Hepatocyte (in vitro differentiated cells): Measurements from ENCODE around the gene ECT2. TPM values are rescaled to one million over a fixed set of nuclear protein-coding genes. Genes with fewer than 3 reads are reported as not detected.
"Not testable (repeated sequence)": the region's sequence is repeated elsewhere in the genome, so short reads cannot be mapped to it uniquely, and the experiment has no call there.

Experiments used
- DNase-seq: peaks from one replicate; pipeline ENCODE4 v3.0.0-alpha.2; 2016; ENCODE audit warnings: low spot score
- H2AFZ ChIP-seq: fragments of 200-600 bp; sonication (generic); 2 replicates; pipeline ENCODE4 v1.6.0; 2016; ENCODE audit warnings: antibody characterized with exemption, mild to moderate bottlenecking
- H3K27ac ChIP-seq: fragments of 200-600 bp; sonication (generic); 2 replicates; pipeline ENCODE4 v1.5.1; 2016; ENCODE audit warnings: mild to moderate bottlenecking
- H3K27me3 ChIP-seq: fragments of 200-600 bp; sonication (generic); 2 replicates; pipeline ENCODE4 v1.6.1; 2016
- H3K36me3 ChIP-seq: fragments of 200-600 bp; sonication (generic); replicated peaks from 2 replicates; pipeline ENCODE4 v1.5.1; 2016; ENCODE audit warnings: low read depth; ENCODE audit not compliant: insufficient read depth
- H3K4me1 ChIP-seq: fragments of 200-600 bp; sonication (generic); 2 replicates; pipeline ENCODE4 v1.5.1; 2016; ENCODE audit warnings: mild to moderate bottlenecking, moderate library complexity; ENCODE audit not compliant: insufficient read depth
- H3K4me2 ChIP-seq: fragments of 200-600 bp; sonication (generic); 2 replicates; pipeline ENCODE4 v1.6.0; 2016
- H3K4me3 ChIP-seq: fragments of 200-600 bp; sonication (generic); 2 replicates; pipeline ENCODE4 v1.5.1; 2016; ENCODE audit warnings: mild to moderate bottlenecking
- H3K79me2 ChIP-seq: fragments of 200-600 bp; sonication (generic); 2 replicates; pipeline ENCODE4 v1.6.0; 2017; ENCODE audit warnings: mild to moderate bottlenecking
- H3K9me2 ChIP-seq: fragments of 200-600 bp; sonication (generic); replicated peaks from 2 replicates; pipeline ENCODE4 v1.6.0; 2017; ENCODE audit warnings: mild to moderate bottlenecking; ENCODE audit not compliant: insufficient read depth
- H3K9me3 ChIP-seq: fragments of 200-600 bp; sonication (generic); 2 replicates; pipeline ENCODE4 v1.5.1; 2016; ENCODE audit warnings: low read depth, mild to moderate bottlenecking
- H4K20me1 ChIP-seq: fragments of 200-600 bp; sonication (generic); 2 replicates; pipeline ENCODE4 v1.6.0; 2016; ENCODE audit warnings: mild to moderate bottlenecking; ENCODE audit not compliant: insufficient read depth, poor library complexity, severe bottlenecking
- EZH2 ChIP-seq: fragments of 200-600 bp; sonication (generic); IDR thresholded peaks from 2 replicates; pipeline ENCODE4 v1.6.1; 2016; ENCODE audit warnings: antibody characterized with exemption, mild to moderate bottlenecking, borderline replicate concordance
- EZH2phosphoT487 ChIP-seq: fragments of 200-600 bp; sonication (generic); IDR thresholded peaks from one replicate; pipeline ENCODE4 v1.6.1; 2018; ENCODE audit warnings: antibody characterized with exemption, mild to moderate bottlenecking, low read depth, moderate library complexity; ENCODE audit not compliant: unreplicated experiment, severe bottlenecking
- WGBS: methylation state at CpG from one replicate; pipeline ENCODE4 v1.1.6; 2016; ENCODE audit warnings: low lambda C conversion rate; ENCODE audit errors: missing lambda C conversion rate; 5-methylcytosine and 5-hydroxymethylcytosine counted together
- polyA plus RNA-seq: library from polyadenylated mRNA; unstranded; fragments of >200 nt; fragmentation: Nextera tagmentation; extraction: Ambion mirVana; gene quantifications from 2 replicates; pipeline ENCODE4 v1.2.1, GENCODE V29; 2016
- total RNA-seq: library from RNA; depleted of rRNA; stranded (reverse); fragments of >200 nt; gene quantifications from 2 replicates; pipeline ENCODE4 v1.2.3, GENCODE V29; 2014
- TF ChIP-seq, protein P1 (sequence below): fragments of 200-600 bp; sonication (generic); IDR thresholded peaks from 2 replicates; pipeline ENCODE4 v1.5.1; 2016; ENCODE audit warnings: antibody characterized with exemption, mild to moderate bottlenecking; ENCODE audit not compliant: poor library complexity

The ECT2 gene
- total RNA-seq: 11.2 and 16.7 TPM in 2 replicates
- 5.7 and 9.3 TPM in 2 replicates for polyA plus RNA-seq

DNA sequence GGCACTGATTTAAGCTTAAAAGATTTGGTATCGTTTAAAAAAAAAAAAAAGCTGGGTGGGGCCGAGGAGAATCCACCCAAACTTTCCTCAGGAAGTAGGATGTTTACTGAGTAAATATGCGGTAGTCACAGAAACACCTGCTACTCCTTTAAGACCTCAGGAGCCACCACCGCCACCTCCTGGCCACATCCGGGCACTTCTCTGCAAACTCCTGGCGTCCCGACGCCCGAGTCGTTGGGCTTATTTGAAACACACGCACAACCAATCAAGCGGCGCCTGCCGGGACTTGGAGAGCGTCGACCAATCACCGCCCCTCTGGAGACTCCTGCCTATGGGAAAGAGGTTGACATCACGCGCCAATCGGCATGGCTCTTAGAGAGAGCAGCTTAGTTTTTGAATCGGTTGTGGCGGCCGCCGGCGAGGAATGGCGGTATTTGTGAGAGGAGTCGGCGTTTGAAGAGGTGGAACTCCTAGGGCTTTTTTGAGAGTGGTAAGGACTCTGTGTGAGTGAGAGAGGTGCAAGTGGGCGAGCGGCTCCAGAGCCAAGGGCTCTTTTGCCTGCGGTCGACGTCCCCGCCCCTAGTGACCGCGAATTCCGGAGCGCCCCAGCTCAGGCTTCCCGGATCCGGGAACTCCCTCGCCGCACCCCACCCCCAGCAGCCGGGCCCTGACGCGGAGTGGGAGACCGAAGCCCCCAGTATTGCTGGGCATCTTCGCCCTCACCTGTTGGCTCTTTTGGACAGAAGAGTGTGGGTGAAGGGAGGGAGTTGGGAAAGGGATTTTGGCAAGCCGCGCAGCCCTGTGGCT is at the start of gene ECT2:
Gene ECT2, plus strand, starts transcription at position 359 of the 807 bp plus-strand sequence. CDS start 3,805 bp downstream, outside the sequence.
- H3K9me2 ChIP-seq: no peaks in the 10 kb centered on the region

GRCh38 chr3:172700936-172701455 is 49.5 kb upstream of the ECT2 start:
- TF ChIP-seq EZH2phosphoT487: no peak
- Histone ChIP-seq H3K36me3 (no peaks in the 10 kb centered on the region), H3K79me2 (peaks cover 27% of the 10 kb centered on the region), H3K4me2 (no peak overlapping the region), H4K20me1 (no peaks in the 10 kb centered on the region), H2AFZ (no peak overlapping the region), H3K9me2 (no peaks in the 10 kb centered on the region), H3K27ac (no peak overlapping the region), H3K4me3 (no peak overlapping the region), H3K4me1 (no peaks in the 10 kb centered on the region), H3K27me3 (no peaks in the 10 kb centered on the region), H3K9me3 (no peaks in the 10 kb centered on the region)
- WGBS: 100% methylated on average over 1 of the region's 1 CpG
- DNase-seq: no peak

More for the DNA sequence above, at the start of gene ECT2:
- Histone ChIP-seq H2AFZ (peak within 1 kb of the TSS; percentile 60), H3K79me2 (peaks cover 36% of the 10 kb centered on the region), H4K20me1 (no peaks in the 10 kb centered on the region), H3K4me2 (peak within 1 kb of the TSS; percentile 84), H3K27ac (peak within 1 kb of the TSS; percentile 47), H3K27me3 (no peaks in the 10 kb centered on the region), H3K36me3 (no peaks in the 10 kb centered on the region), H3K9me3 (no peaks in the 10 kb centered on the region), H3K4me1 (no peaks in the 10 kb centered on the region), H3K4me3 (peak within 1 kb of the TSS; percentile 78)
- DNase-seq: peak; percentile 99
- WGBS: 2% methylated on average over 41 of the region's 49 CpGs
- TF ChIP-seq, protein P1, sequence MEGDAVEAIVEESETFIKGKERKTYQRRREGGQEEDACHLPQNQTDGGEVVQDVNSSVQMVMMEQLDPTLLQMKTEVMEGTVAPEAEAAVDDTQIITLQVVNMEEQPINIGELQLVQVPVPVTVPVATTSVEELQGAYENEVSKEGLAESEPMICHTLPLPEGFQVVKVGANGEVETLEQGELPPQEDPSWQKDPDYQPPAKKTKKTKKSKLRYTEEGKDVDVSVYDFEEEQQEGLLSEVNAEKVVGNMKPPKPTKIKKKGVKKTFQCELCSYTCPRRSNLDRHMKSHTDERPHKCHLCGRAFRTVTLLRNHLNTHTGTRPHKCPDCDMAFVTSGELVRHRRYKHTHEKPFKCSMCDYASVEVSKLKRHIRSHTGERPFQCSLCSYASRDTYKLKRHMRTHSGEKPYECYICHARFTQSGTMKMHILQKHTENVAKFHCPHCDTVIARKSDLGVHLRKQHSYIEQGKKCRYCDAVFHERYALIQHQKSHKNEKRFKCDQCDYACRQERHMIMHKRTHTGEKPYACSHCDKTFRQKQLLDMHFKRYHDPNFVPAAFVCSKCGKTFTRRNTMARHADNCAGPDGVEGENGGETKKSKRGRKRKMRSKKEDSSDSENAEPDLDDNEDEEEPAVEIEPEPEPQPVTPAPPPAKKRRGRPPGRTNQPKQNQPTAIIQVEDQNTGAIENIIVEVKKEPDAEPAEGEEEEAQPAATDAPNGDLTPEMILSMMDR: peak; percentile 76
- TF ChIP-seq EZH2: no peak

DNA sequence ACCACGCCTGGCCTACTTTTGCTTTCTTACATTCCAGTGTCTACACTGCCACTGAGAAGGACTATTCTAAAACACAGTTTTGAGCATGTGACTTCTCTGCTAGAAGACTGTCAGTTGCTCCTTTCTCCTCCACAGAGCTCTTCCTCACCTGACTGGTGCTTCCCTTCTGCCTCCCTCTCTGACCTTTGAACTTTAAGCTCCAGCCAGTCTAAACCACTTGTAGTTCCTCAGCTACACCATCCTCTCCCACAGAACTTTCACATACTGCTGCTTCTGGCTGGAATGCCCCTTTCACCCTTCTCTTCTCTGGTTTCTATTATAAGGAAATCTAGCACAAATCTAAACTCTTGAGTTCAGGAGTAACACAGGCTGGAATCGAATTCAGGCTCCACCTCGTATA is 48.8 kb upstream of the ECT2 start:
- H4K20me1 ChIP-seq: no peaks in the 10 kb centered on the region
- no peaks in the 10 kb centered on the region for H3K9me3 ChIP-seq
- no peak overlapping the region for H3K27ac ChIP-seq
- no peak overlapping the region for H3K4me2 ChIP-seq
- DNase-seq: no peak
- WGBS: 98% methylated on average over 3 of the region's 3 CpGs
- TF ChIP-seq EZH2phosphoT487: no peak
- TF ChIP-seq, protein P1: no peak
- TF ChIP-seq EZH2: no peak
- H2AFZ ChIP-seq: no peak overlapping the region
- no peaks in the 10 kb centered on the region for H3K9me2 ChIP-seq
- no peaks in the 10 kb centered on the region for H3K4me1 ChIP-seq
- H3K27me3 ChIP-seq: no peaks in the 10 kb centered on the region
- peaks cover 28% of the 10 kb centered on the region for H3K79me2 ChIP-seq
- no peak overlapping the region for H3K4me3 ChIP-seq
- no peaks in the 10 kb centered on the region for H3K36me3 ChIP-seq

- H3K4me2 ChIP-seq: no peak overlapping the region
Observed at GRCh38 chr3:172702256-172702655, 48.3 kb upstream of the ECT2 start.

GRCh38 chr3:172702731-172703130 is 47.8 kb upstream of the ECT2 start:
- DNase-seq, H3K4me2 ChIP-seq, H3K27me3 ChIP-seq, H3K36me3 ChIP-seq, H3K4me3 ChIP-seq, H3K4me1 ChIP-seq, H4K20me1 ChIP-seq, H3K27ac ChIP-seq, H2AFZ ChIP-seq, H3K9me3 ChIP-seq, H3K9me2 ChIP-seq: not testable (repeated sequence)
- 83% methylated on average over 3 of the region's 3 CpGs for WGBS
- H3K79me2 ChIP-seq: peaks cover 35% of the 10 kb centered on the region

More at GRCh38 chr3:172702256-172702655, 48.3 kb upstream of the ECT2 start:
- TF ChIP-seq EZH2phosphoT487: no peak
- TF ChIP-seq EZH2: no peak
- TF ChIP-seq, protein P1: no peak
- Histone ChIP-seq H4K20me1 (no peaks in the 10 kb centered on the region), H3K9me3 (no peaks in the 10 kb centered on the region), H3K27me3 (no peaks in the 10 kb centered on the region), H3K4me3 (no peak overlapping the region), H3K27ac (no peak overlapping the region), H2AFZ (no peak overlapping the region), H3K4me1 (no peaks in the 10 kb centered on the region), H3K79me2 (peaks cover 33% of the 10 kb centered on the region), H3K9me2 (no peaks in the 10 kb centered on the region), H3K36me3 (no peaks in the 10 kb centered on the region)
- 89% methylated on average over 3 of the region's 3 CpGs for WGBS
- no peak for DNase-seq
